HEK293T (cell line): ENCODE measurements around the gene MAP2K7.

Experiments used
- CTBP1 ChIP-seq: fragments of 450-650 bp; IDR thresholded peaks from 2 replicates; pipeline ENCODE4 v1.6.1; 2016; ENCODE audit warnings: borderline replicate concordance
- ELF4 ChIP-seq: fragments of 450-650 bp; IDR thresholded peaks from 2 replicates; pipeline ENCODE4 v1.6.1; 2017; ENCODE audit warnings: antibody characterized with exemption
- FOXA1 ChIP-seq: fragments of 450-650 bp; IDR thresholded peaks from 2 replicates; pipeline ENCODE4 v1.6.1; 2016; ENCODE audit warnings: mild to moderate bottlenecking
- FOXK2 ChIP-seq: fragments of 450-650 bp; IDR thresholded peaks from 2 replicates; pipeline ENCODE4 v1.6.1; 2016; ENCODE audit warnings: mild to moderate bottlenecking
- FOXM1 ChIP-seq: fragments of 450-650 bp; IDR thresholded peaks from 2 replicates; pipeline ENCODE4 v1.6.1; 2017; ENCODE audit warnings: mild to moderate bottlenecking, borderline replicate concordance
- HDGF ChIP-seq: fragments of 450-650 bp; IDR thresholded peaks from 2 replicates; pipeline ENCODE4 v1.6.1; 2017; ENCODE audit warnings: antibody characterized with exemption, borderline replicate concordance
- PKNOX1 ChIP-seq: fragments of 450-650 bp; IDR thresholded peaks from 2 replicates; pipeline ENCODE4 v1.6.1; 2016
- SP1 ChIP-seq: fragments of 450-650 bp; IDR thresholded peaks from 2 replicates; pipeline ENCODE4 v1.6.1; 2017
- ZNF384 ChIP-seq: fragments of 450-650 bp; IDR thresholded peaks from 2 replicates; pipeline ENCODE4 v1.6.1; 2016

DNA sequence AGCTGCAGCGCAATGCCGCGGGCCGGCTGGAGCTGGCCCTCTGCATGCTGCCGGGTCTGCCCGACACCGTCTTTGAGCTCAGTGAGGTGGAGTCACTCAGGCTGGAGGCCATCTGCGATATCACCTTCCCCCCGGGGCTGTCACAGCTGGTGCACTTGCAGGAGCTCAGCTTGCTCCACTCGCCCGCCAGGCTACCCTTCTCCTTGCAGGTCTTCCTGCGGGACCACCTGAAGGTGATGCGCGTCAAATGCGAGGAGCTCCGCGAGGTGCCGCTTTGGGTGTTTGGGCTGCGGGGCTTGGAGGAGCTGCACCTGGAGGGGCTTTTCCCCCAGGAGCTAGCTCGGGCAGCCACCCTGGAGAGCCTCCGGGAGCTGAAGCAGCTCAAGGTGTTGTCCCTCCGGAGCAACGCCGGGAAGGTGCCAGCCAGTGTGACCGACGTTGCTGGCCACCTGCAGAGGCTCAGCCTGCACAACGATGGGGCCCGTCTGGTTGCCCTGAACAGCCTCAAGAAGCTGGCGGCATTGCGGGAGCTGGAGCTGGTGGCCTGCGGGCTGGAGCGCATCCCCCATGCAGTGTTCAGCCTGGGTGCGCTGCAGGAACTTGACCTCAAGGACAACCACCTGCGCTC, 3.8 kb upstream of the MAP2K7 start:
- TF ChIP-seq SP1 (no peak), FOXM1 (no peak), ZNF384 (no peak), ELF4 (no peak), FOXA1 (no peak), CTBP1 (no peak), PKNOX1 (no peak), HDGF (no peak), FOXK2 (no peak)
